ENCODE measurements around the gene AFP. TPM values are rescaled to one million over a fixed set of nuclear protein-coding genes. Genes with fewer than 3 reads are reported as not detected.

The AFP gene
- total and polyA plus RNA-seq, 2 of the 13 experiments (the other 11 are each of a cell fraction or from before 2014, with no cell fraction given) = 9,434 to 13,105 TPM

GRCh38 chr4:73423184-73423583, 12.8 kb upstream of the AFP start:
- ATAC-seq (peak; percentile 2), DNase-seq (ENCODE audit: low spot score) (no peak), FAIRE-seq (no peak)
- no peak overlapping the region for H2AFZ ChIP-seq (ENCODE audit: low read length)
- H3K4me3 ChIP-seq (replicated peaks in 1 of 3; ENCODE audit: insufficient read depth in 1 of 3, low read depth in 2 of 3, low read length in 3 of 3) = no peak overlapping the region
- H4K20me1 ChIP-seq (ENCODE audit: insufficient read depth, low read length) = no peaks in the 10 kb centered on the region
- peaks cover 1% of the 10 kb centered on the region for H3K79me2 ChIP-seq (ENCODE audit: insufficient read depth, low read length)
- H3K9ac ChIP-seq (ENCODE audit: insufficient read depth, low read depth, low read length) = no peak overlapping the region
- no peaks in the 10 kb centered on the region for H3K9me3 ChIP-seq (ENCODE audit: low read length)
- H3K27ac ChIP-seq (ENCODE audit: extremely low read length, insufficient read depth, low read length) = peak overlapping the region; percentile 14
- H3K36me3 ChIP-seq (replicated peaks in 1 of 2; ENCODE audit: control insufficient read depth in 1 of 2, insufficient read depth in 2 of 2, low read length in 2 of 2) = peaks cover 4 to 24% of the 10 kb centered on the region in 2 experiments; a peak in 4 of 5 replicates
- H3K4me1 ChIP-seq (ENCODE audit: insufficient read depth, low read length) = peaks cover 31% of the 10 kb centered on the region
- TF ChIP-seq DDIT3 (CRISPR knock-in tag; IDR thresholded peaks at IDR 0.05) (no peak), MBNL3 (CRISPR knock-in tag; conservative IDR thresholded peaks at IDR 0.05) (0 out of 2 replicates have a peak, but pooled peaks have one; percentile 63)
- POLR2A ChIA-PET = interaction anchor here (1.2 to 7.8 kb wide), 2 partner anchors 9 to 79 kb away, joined by 5 to 85 read pairs; no protein-coding TSS in a partner anchor
- no TSS peak for BruUV-seq (replicated peaks)
- intact Hi-C loops (cut with micrococcal nuclease; ENCODE audit: unreplicated experiment) (loop anchor here (1.0 kb wide), 1 partner anchor 9 kb away; no protein-coding TSS in a partner anchor), in situ Hi-C loops (cut with HindIII; ENCODE audit: extremely low pct_ligation_motif_present, low pct_unique_long_range_greater_than_20kb) (no loop called here)
- no peaks in the 10 kb centered on the region for H3K27me3 ChIP-seq (ENCODE audit: control insufficient read depth in 1 of 2, insufficient read depth in 2 of 2, low read length in 2 of 2)
- CTCF ChIA-PET (ENCODE audit: low intra/inter-chr PET ratio, low total read pairs) = interaction anchor here (1.3 kb wide), 1 partner anchor 23 kb away, joined by 4 read pairs; no protein-coding TSS in a partner anchor
- no peak overlapping the region for H3K4me2 ChIP-seq (ENCODE audit: low read depth, low read length)

DNA sequence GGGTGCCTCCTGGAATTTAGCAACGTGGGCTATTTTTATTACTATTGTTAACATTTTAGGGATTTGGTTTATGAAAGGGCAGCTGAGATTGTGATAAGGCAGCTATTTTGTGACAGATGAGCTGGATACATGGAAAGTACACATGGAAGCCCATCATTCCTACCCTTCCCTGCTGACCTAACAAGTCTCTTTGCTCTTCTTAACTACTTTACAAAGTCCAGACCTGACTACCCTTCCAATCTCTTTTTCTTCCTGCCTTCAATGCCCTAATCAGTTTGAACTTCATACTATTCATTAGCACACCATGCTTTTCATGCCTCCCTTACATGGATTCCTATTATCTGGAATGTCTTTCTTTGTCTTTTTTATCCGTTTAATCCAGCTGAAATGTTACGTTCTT, 9.4 kb upstream of the AFP start:
- Histone ChIP-seq H2AFZ (ENCODE audit: low read length) (no peak overlapping the region), H4K20me1 (ENCODE audit: insufficient read depth, low read length) (no peaks in the 10 kb centered on the region), H3K27me3 (ENCODE audit: control insufficient read depth in 1 of 2, insufficient read depth in 2 of 2, low read length in 2 of 2) (no peaks in the 10 kb centered on the region), H3K9ac (ENCODE audit: insufficient read depth, low read depth, low read length) (no peak overlapping the region), H3K4me2 (ENCODE audit: low read depth, low read length) (0 out of 2 replicates have a peak overlapping the region, but pooled peaks have one; percentile 24), H3K79me2 (ENCODE audit: insufficient read depth, low read length) (peaks cover 6% of the 10 kb centered on the region), H3K4me3 (replicated peaks in 1 of 3; ENCODE audit: insufficient read depth in 1 of 3, low read depth in 2 of 3, low read length in 3 of 3) (no peak overlapping the region), H3K4me1 (ENCODE audit: insufficient read depth, low read length) (peaks cover 64% of the 10 kb centered on the region), H3K27ac (ENCODE audit: extremely low read length, insufficient read depth, low read length) (peak overlapping the region; percentile 42), H3K36me3 (replicated peaks in 1 of 2; ENCODE audit: control insufficient read depth in 1 of 2, insufficient read depth in 2 of 2, low read length in 2 of 2) (no peaks in the 10 kb centered on the region), H3K9me3 (ENCODE audit: low read length) (no peaks in the 10 kb centered on the region)
- BruUV-seq (replicated peaks) = no TSS peak
- ATAC-seq (no peak), FAIRE-seq (no peak), DNase-seq (ENCODE audit: low spot score) (no peak)
- POLR2A ChIA-PET = interaction anchor here (0.7 to 1.2 kb wide), 2 partner anchors 20 to 145 kb away, joined by 3 to 4 read pairs; no protein-coding TSS in a partner anchor
- TF ChIP-seq PAXIP1 (CRISPR knock-in tag; conservative IDR thresholded peaks at IDR 0.05) = no peak
- peak; percentile 67; the same call in 1 of the 2 replicates for TF ChIP-seq ZFP1 (CRISPR knock-in tag; IDR thresholded peaks at IDR 0.05)
- no peak for TF ChIP-seq CEBPZ (IDR thresholded peaks at IDR 0.05; ENCODE audit: low read length)
- peak; percentile 33; the same call in 1 of the 2 replicates for TF ChIP-seq HNF4A (CRISPR knock-in tag; IDR thresholded peaks at IDR 0.05)
- TF ChIP-seq DBP (CRISPR knock-in tag; IDR thresholded peaks at IDR 0.05; ENCODE audit: not compliant biosample characterization) = no peak
- TF ChIP-seq SAP130 (CRISPR knock-in tag; IDR thresholded peaks at IDR 0.05; ENCODE audit: low read depth) = 0 out of 2 replicates have a peak, but pooled peaks have one; percentile 12
- CTCF ChIA-PET (ENCODE audit: low intra/inter-chr PET ratio, low total read pairs) = no interaction called here
- intact Hi-C loops (cut with micrococcal nuclease; ENCODE audit: unreplicated experiment) = no loop called here
- in situ Hi-C loops (cut with HindIII; ENCODE audit: extremely low pct_ligation_motif_present, low pct_unique_long_range_greater_than_20kb) = no loop called here
- 77% methylated on average over 3 of the region's 3 CpGs for WGBS (ENCODE audit: low lambda C conversion rate)
